ENCODE results near the gene DAD1. TPM values are rescaled to one million over a fixed set of nuclear protein-coding genes. Genes with fewer than 3 reads are reported as not detected.

The DAD1 gene
- total RNA-seq, 1 experiment from 2014 or later, result 258 TPM

DNA sequence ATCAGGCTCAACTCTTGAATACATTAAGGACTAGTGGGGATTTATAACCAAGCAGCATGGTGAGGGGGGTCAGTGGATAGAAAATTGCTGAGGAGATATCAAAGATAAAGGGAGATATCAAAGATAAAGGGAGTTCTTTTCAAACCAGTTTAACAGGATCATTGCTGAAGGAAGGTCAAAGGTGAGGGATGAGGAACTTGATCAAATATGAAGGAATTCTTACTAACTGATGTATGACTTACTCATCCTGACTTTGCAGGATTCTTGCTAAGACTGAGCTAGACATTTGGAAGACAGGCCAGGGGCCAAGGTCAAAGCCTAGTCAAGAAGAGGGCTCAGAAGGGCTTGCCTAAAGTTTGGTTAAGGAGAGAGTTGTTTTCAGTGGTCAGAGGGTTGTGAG, 13.8 kb upstream of the DAD1 start:
- H3K4me2 ChIP-seq (ENCODE audit: low read length), result peak overlapping the region; percentile 55
- 0 out of 2 replicates have a peak overlapping the region, but pooled peaks have one; percentile 5 for H3K4me3 ChIP-seq (ENCODE audit: low read length)
- intact Hi-C loops (cut with micrococcal nuclease), result no loop called here
- peaks cover 72% of the 10 kb centered on the region for H3K4me1 ChIP-seq (ENCODE audit: insufficient read depth, low read length)
- DNase-seq (peak; percentile 82), ATAC-seq (peak; percentile 16; the same call in 1 of the 2 replicates)
- H3K27me3 ChIP-seq (ENCODE audit: low read length), result no peaks in the 10 kb centered on the region
- no peaks in the 10 kb centered on the region for H3K9me3 ChIP-seq (ENCODE audit: low read length)
- no peaks in the 10 kb centered on the region for H4K20me1 ChIP-seq (ENCODE audit: low read length)
- H2AFZ ChIP-seq (ENCODE audit: low read length), result no peak overlapping the region
- CTCF ChIA-PET, result interaction anchor here (0.6 to 0.7 kb wide), 2 partner anchors 55 to 110 kb away, joined by 3 to 5 read pairs; no protein-coding TSS in a partner anchor
- POLR2A ChIA-PET (ENCODE audit: unreplicated experiment), result interaction anchor here (1.2 kb wide), 1 partner anchor 13 kb away, joined by 5 read pairs; no protein-coding TSS in a partner anchor
- no peak overlapping the region for H3K9ac ChIP-seq (ENCODE audit: low read length)
- TF ChIP-seq, protein P1, sequence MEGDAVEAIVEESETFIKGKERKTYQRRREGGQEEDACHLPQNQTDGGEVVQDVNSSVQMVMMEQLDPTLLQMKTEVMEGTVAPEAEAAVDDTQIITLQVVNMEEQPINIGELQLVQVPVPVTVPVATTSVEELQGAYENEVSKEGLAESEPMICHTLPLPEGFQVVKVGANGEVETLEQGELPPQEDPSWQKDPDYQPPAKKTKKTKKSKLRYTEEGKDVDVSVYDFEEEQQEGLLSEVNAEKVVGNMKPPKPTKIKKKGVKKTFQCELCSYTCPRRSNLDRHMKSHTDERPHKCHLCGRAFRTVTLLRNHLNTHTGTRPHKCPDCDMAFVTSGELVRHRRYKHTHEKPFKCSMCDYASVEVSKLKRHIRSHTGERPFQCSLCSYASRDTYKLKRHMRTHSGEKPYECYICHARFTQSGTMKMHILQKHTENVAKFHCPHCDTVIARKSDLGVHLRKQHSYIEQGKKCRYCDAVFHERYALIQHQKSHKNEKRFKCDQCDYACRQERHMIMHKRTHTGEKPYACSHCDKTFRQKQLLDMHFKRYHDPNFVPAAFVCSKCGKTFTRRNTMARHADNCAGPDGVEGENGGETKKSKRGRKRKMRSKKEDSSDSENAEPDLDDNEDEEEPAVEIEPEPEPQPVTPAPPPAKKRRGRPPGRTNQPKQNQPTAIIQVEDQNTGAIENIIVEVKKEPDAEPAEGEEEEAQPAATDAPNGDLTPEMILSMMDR (conservative IDR thresholded peaks at IDR 0.05; ENCODE audit: low read depth, low read length), result no peak
- TF ChIP-seq EZH2 (IDR thresholded peaks at IDR 0.05; ENCODE audit: low read length, unreplicated experiment) (no peak), EZH2phosphoT487 (IDR thresholded peaks at IDR 0.05; ENCODE audit: borderline replicate concordance, low read length) (no peak)
- no TSS peak for BruUV-seq (replicated peaks)
- peaks cover 10% of the 10 kb centered on the region for H3F3A ChIP-seq (ENCODE audit: low read length, unreplicated experiment)
- peaks cover 16% of the 10 kb centered on the region for H3K79me2 ChIP-seq (ENCODE audit: low read length)
- peaks cover 27% of the 10 kb centered on the region for H3K36me3 ChIP-seq (ENCODE audit: low read depth, low read length)
- H3K27ac ChIP-seq (ENCODE audit: low read length), result peak overlapping the region; percentile 51
- H3K9me2 ChIP-seq (replicated peaks; ENCODE audit: low read length), result no peaks in the 10 kb centered on the region

DNA sequence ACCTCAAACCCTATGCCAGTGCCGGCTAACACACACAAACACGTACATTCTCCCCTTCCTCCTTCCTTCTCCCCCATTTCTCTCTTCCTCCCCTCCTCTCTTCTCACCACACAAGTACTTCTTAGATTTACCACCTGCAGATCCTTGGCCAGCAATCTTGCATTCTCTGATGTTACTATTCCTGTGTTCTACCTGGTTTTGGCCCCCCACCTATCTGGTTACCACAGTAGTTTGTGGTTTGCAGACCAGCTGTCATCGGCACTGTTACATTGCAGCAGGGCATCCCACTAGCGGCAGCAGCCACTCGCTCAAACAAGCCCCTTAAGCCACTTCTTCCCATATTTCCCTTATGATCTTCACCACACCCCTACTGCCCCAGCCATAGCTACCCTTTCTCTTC, 13.0 kb upstream of the DAD1 start:
- intact Hi-C loops (cut with micrococcal nuclease), result no loop called here
- Histone ChIP-seq H3K9me2 (replicated peaks; ENCODE audit: low read length) (no peaks in the 10 kb centered on the region), H3K4me1 (ENCODE audit: insufficient read depth, low read length) (peaks cover 77% of the 10 kb centered on the region), H3K9ac (ENCODE audit: low read length) (no peak overlapping the region), H3F3A (ENCODE audit: low read length, unreplicated experiment) (peaks cover 10% of the 10 kb centered on the region), H4K20me1 (ENCODE audit: low read length) (no peaks in the 10 kb centered on the region), H3K4me2 (ENCODE audit: low read length) (peak overlapping the region; percentile 55), H3K4me3 (ENCODE audit: low read length) (no peak overlapping the region), H3K79me2 (ENCODE audit: low read length) (peaks cover 16% of the 10 kb centered on the region), H3K27ac (ENCODE audit: low read length) (peak overlapping the region; percentile 51), H3K9me3 (ENCODE audit: low read length) (no peaks in the 10 kb centered on the region), H3K27me3 (ENCODE audit: low read length) (no peaks in the 10 kb centered on the region), H3K36me3 (ENCODE audit: low read depth, low read length) (peaks cover 18% of the 10 kb centered on the region), H2AFZ (ENCODE audit: low read length) (no peak overlapping the region)
- TF ChIP-seq EZH2phosphoT487 (IDR thresholded peaks at IDR 0.05; ENCODE audit: borderline replicate concordance, low read length) (no peak), EZH2 (IDR thresholded peaks at IDR 0.05; ENCODE audit: low read length, unreplicated experiment) (no peak)
- POLR2A ChIA-PET (ENCODE audit: unreplicated experiment), result interaction anchor here (0.6 to 1.2 kb wide), 2 partner anchors 12 to 49 kb away, joined by 3 to 5 read pairs; no protein-coding TSS in a partner anchor
- ATAC-seq (no peak), DNase-seq (no peak)
- no TSS peak for BruUV-seq (replicated peaks)
- CTCF ChIA-PET, result interaction anchor here (0.8 kb wide), 1 partner anchor 32 kb away, joined by 3 read pairs; no protein-coding TSS in a partner anchor

DNA sequence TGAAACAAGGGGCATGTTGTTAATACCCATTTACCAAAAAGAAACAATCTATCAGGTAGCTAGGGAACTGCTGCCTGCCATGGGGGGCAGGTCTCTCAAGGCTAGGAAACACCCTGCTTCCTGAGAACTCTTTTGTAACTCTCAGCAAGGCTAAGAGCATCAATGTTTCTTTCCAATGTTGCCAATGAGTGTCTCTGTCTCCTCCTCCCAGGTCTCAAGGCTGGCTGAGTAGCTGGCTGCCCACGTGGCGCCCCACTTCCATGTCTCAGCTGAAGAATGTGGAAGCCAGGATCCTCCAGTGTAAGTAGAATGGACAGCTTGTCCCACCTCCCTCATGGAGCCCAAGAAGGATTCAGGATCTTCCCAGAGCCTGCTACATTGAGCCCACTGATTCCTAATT, 12.4 kb upstream of the DAD1 start:
- Histone ChIP-seq H3F3A (ENCODE audit: low read length, unreplicated experiment) (peaks cover 5% of the 10 kb centered on the region), H3K4me3 (ENCODE audit: low read length) (no peak overlapping the region), H3K9me2 (replicated peaks; ENCODE audit: low read length) (no peaks in the 10 kb centered on the region), H3K9ac (ENCODE audit: low read length) (no peak overlapping the region), H2AFZ (ENCODE audit: low read length) (no peak overlapping the region), H3K27me3 (ENCODE audit: low read length) (no peaks in the 10 kb centered on the region), H3K36me3 (ENCODE audit: low read depth, low read length) (peaks cover 16% of the 10 kb centered on the region), H3K27ac (ENCODE audit: low read length) (no peak overlapping the region), H3K79me2 (ENCODE audit: low read length) (peaks cover 16% of the 10 kb centered on the region), H3K9me3 (ENCODE audit: low read length) (no peaks in the 10 kb centered on the region), H4K20me1 (ENCODE audit: low read length) (no peaks in the 10 kb centered on the region), H3K4me1 (ENCODE audit: insufficient read depth, low read length) (peaks cover 72% of the 10 kb centered on the region), H3K4me2 (ENCODE audit: low read length) (no peak overlapping the region)
- ATAC-seq, result no peak
- DNase-seq, result no peak
- POLR2A ChIA-PET (ENCODE audit: unreplicated experiment), result no interaction called here
- CTCF ChIA-PET, result no interaction called here
- BruUV-seq (replicated peaks), result no TSS peak
- intact Hi-C loops (cut with micrococcal nuclease), result no loop called here
- TF ChIP-seq EZH2 (IDR thresholded peaks at IDR 0.05; ENCODE audit: low read length, unreplicated experiment) (no peak), EZH2phosphoT487 (IDR thresholded peaks at IDR 0.05; ENCODE audit: borderline replicate concordance, low read length) (no peak)
- TF ChIP-seq, protein P1 (conservative IDR thresholded peaks at IDR 0.05; ENCODE audit: low read depth, low read length), result no peak
